HG03521 (cell line): ENCODE measurements around the gene EXD3.

ENCODE experiments used
- ATAC-seq: cut with Tn5 transposase; IDR thresholded peaks from one replicate; pipeline ENCODE4 v1.9.1; 2021; ENCODE audit warnings: mild to moderate bottlenecking, moderate library complexity; ENCODE audit not compliant: unreplicated experiment

Gene EXD3

GRCh38 chr9:137298401-137299202 is 124.4 kb downstream of the EXD3 start:
- no peak for ATAC-seq

- no peak for ATAC-seq
Observed at GRCh38 chr9:137297966-137298365, 125.0 kb downstream of the EXD3 start.

- no peak for ATAC-seq
Observed at GRCh38 chr9:137296670-137297664, 126.0 kb downstream of the EXD3 start.

- ATAC-seq: no peak
Observed at GRCh38 chr9:137295849-137296669, 126.9 kb downstream of the EXD3 start.

- peak; percentile 52 for ATAC-seq
Observed at GRCh38 chr9:137295238-137295811, 127.6 kb downstream of the EXD3 start.

GRCh38 chr9:137294681-137295237 is 128.2 kb downstream of the EXD3 start:
- ATAC-seq: no peak

- no peak for ATAC-seq
Observed at GRCh38 chr9:137294091-137294680, 128.8 kb downstream of the EXD3 start.

- no peak for ATAC-seq
Observed at GRCh38 chr9:137293482-137294090, 129.4 kb downstream of the EXD3 start.

GRCh38 chr9:137293094-137293481 is 129.9 kb downstream of the EXD3 start:
- no peak for ATAC-seq

GRCh38 chr9:137286975-137287383 is 136.0 kb downstream of the EXD3 start:
- ATAC-seq: no peak

GRCh38 chr9:137281345-137282116 is 141.4 kb downstream of the EXD3 start:
- ATAC-seq: no peak

- ATAC-seq: no peak
Observed at GRCh38 chr9:137280474-137281344, 142.3 kb downstream of the EXD3 start.

GRCh38 chr9:137279741-137280473 is 143.1 kb downstream of the EXD3 start:
- no peak for ATAC-seq

GRCh38 chr9:137278721-137279711 is 143.9 kb downstream of the EXD3 start:
- ATAC-seq: no peak

GRCh38 chr9:137278061-137278701 is 144.8 kb downstream of the EXD3 start:
- no peak for ATAC-seq
